HepG2 (cell line): Measurements from ENCODE around the gene IFITM5. TPM values are rescaled to one million over a fixed set of nuclear protein-coding genes. Genes with fewer than 3 reads are reported as not detected.
A peak's percentile ranks its signal among the peaks of the same experiment; 100 is the strongest.

ENCODE experiments used
- ATAC-seq: fragments of 200-7000 bp; cut with Tn5 transposase; 3 replicates; pipeline ENCODE4 v1.9.1; 2020; ENCODE audit warnings: mild to moderate bottlenecking, moderate library complexity
- BruUV-seq: library from RNA; stranded (reverse); fragments of 400-500 nt; replicated peaks from 2 replicates; lab custom pipeline; 2021; lab: Mats Ljungman, UMichigan
- CTCF ChIA-PET: fragments of 300-600 bp; formaldehyde crosslinking; extraction: SDS; loops from one replicate; lab custom pipeline; 2021; ENCODE audit warnings: low total read pairs, inconsistent platforms, low intra/inter-chr PET ratio; lab: Yijun Ruan, JAX
- POLR2A ChIA-PET: fragments of 350-600 bp; sonication (Branson Sonifier 250); formaldehyde crosslinking; loops from one replicate; lab custom pipeline; 2020; ENCODE audit warnings: antibody characterized with exemption, inconsistent platforms; lab: Yijun Ruan, JAX
- DNase-seq: peaks from one replicate; pipeline ENCODE4 v3.0.0-alpha.2; 2015; ENCODE audit warnings: low spot score
- FAIRE-seq: peaks from 3 replicates; lab custom pipeline; 2011; peaks lifted over from hg19 to GRCh38; lab: Jason Lieb, UNC
- H2AFZ ChIP-seq: one replicate; pipeline ENCODE4 v1.6.1; 2011; ENCODE audit warnings: low read length, inconsistent platforms
- H3K27ac ChIP-seq: fragments of 300-600 bp; 3 replicates; pipeline ENCODE4 v1.8.0; 2011; ENCODE audit warnings: mixed run types, mild to moderate bottlenecking, mixed read lengths, low read length, inconsistent platforms; ENCODE audit not compliant: insufficient read depth; ENCODE audit errors: extremely low read length
- H3K27me3 ChIP-seq, 2 experiments: fragments of 200-600 bp in 1 of 2; 2 replicates in 1 of 2; 3 replicates in 1 of 2; pipeline versions ENCODE4 v1.6.0 to v1.8.0; 2011; ENCODE audit warnings: low read length in 2 of 2, mild to moderate bottlenecking in 2 of 2, moderate library complexity in 2 of 2, inconsistent platforms in 1 of 2; ENCODE audit not compliant: insufficient read depth in 2 of 2, control insufficient read depth in 1 of 2
- H3K36me3 ChIP-seq, 2 experiments: fragments of 200-600 bp in 1 of 2; replicated peaks in 1 of 2; 2 replicates in 1 of 2; 3 replicates in 1 of 2; pipeline versions ENCODE4 v1.5.1 to v1.8.0; 2011; ENCODE audit warnings: low read length in 2 of 2, inconsistent platforms in 1 of 2; ENCODE audit not compliant: insufficient read depth in 2 of 2, control insufficient read depth in 1 of 2
- H3K4me1 ChIP-seq: 2 replicates; pipeline ENCODE4 v1.5.1; 2012; ENCODE audit warnings: low read length, inconsistent platforms; ENCODE audit not compliant: insufficient read depth
- H3K4me2 ChIP-seq: 2 replicates; pipeline ENCODE4 v1.6.0; 2011; ENCODE audit warnings: low read depth, low read length, inconsistent platforms
- H3K4me3 ChIP-seq, 3 experiments: fragments of 200-600 bp in 1 of 3; sonication (generic), shearing (Covaris generic) in 1 of 3; replicated peaks in 1 of 3; 2 replicates each; pipeline ENCODE4 v1.5.1; 2011 to 2016; ENCODE audit warnings: low read length in 3 of 3, inconsistent platforms in 2 of 3, low read depth in 2 of 3, mild to moderate bottlenecking in 2 of 3, control low read depth in 1 of 3, mixed read lengths in 1 of 3; ENCODE audit not compliant: insufficient read depth in 1 of 3
- H3K79me2 ChIP-seq: one replicate; pipeline ENCODE4 v1.6.1; 2011; ENCODE audit warnings: low read length, inconsistent platforms; ENCODE audit not compliant: insufficient read depth
- H3K9ac ChIP-seq: 2 replicates; pipeline ENCODE4 v1.6.0; 2011; ENCODE audit warnings: mild to moderate bottlenecking, low read depth, low read length, inconsistent platforms; ENCODE audit not compliant: insufficient read depth
- H3K9me3 ChIP-seq: 2 replicates; pipeline ENCODE4 v1.5.1; 2012; ENCODE audit warnings: mild to moderate bottlenecking, low read length
- H4K20me1 ChIP-seq: 2 replicates; pipeline ENCODE4 v1.6.0; 2011; ENCODE audit warnings: inconsistent platforms, mild to moderate bottlenecking, low read length, moderate library complexity; ENCODE audit not compliant: insufficient read depth
- ATF7 ChIP-seq, 2 experiments: fragments of 450-650 bp in 1 of 2; sonication (generic) in 1 of 2; formaldehyde crosslinking in 1 of 2; IDR thresholded peaks; 2 replicates each; pipeline versions ENCODE4 v1.4.0 to v1.6.1; 2016 to 2020; ENCODE audit warnings: antibody characterized with exemption in 1 of 2, mild to moderate bottlenecking in 1 of 2, missing genetic modification reagents in 1 of 2
- FOXA1 ChIP-seq, 2 experiments: fragments of 450-650 bp in 1 of 2; sonication (generic) in 1 of 2; formaldehyde crosslinking in 1 of 2; IDR thresholded peaks; 2 replicates each; pipeline versions ENCODE4 v1.4.0 to v1.6.1; 2016 to 2020; ENCODE audit warnings: missing genetic modification reagents in 1 of 2
- PAX8 ChIP-seq: sonication (generic); formaldehyde crosslinking; IDR thresholded peaks from 2 replicates; pipeline ENCODE4 v1.8.0; 2022; ENCODE audit warnings: mild to moderate bottlenecking, missing genetic modification reagents, borderline replicate concordance
- POLR2G ChIP-seq: fragments of 200-400 bp; formaldehyde crosslinking; IDR thresholded peaks from 2 replicates; pipeline ENCODE4 v1.6.1; 2018; ENCODE audit warnings: mild to moderate bottlenecking, low read depth, low read length, moderate library complexity
- RFX5 ChIP-seq: IDR thresholded peaks from 2 replicates; pipeline ENCODE4 v1.6.1; 2011; ENCODE audit warnings: low read depth, low read length, improper control_type of control experiment
- STAG1 ChIP-seq: sonication (generic); formaldehyde crosslinking; IDR thresholded peaks from 2 replicates; pipeline ENCODE4 v1.4.0; 2020; ENCODE audit warnings: missing genetic modification reagents
- ZEB1 ChIP-seq: IDR thresholded peaks from 2 replicates; pipeline ENCODE4 v1.6.1; 2012; ENCODE audit warnings: mild to moderate bottlenecking, low read depth, inconsistent platforms; ENCODE audit not compliant: insufficient replicate concordance
- ZNF33A ChIP-seq: sonication (generic); formaldehyde crosslinking; IDR thresholded peaks from 2 replicates; pipeline ENCODE4 v1.5.1; 2020; ENCODE audit warnings: missing genetic modification reagents, mild to moderate bottlenecking, moderate library complexity, borderline replicate concordance
- ZNF343 ChIP-seq: sonication (generic); formaldehyde crosslinking; IDR thresholded peaks from 2 replicates; pipeline ENCODE4 v1.4.0; 2020; ENCODE audit warnings: mild to moderate bottlenecking, missing genetic modification reagents
- ZNF484 ChIP-seq: sonication (generic); formaldehyde crosslinking; IDR thresholded peaks from 2 replicates; pipeline ENCODE4 v1.5.1; 2020; ENCODE audit warnings: mild to moderate bottlenecking, low read depth, missing genetic modification reagents, borderline replicate concordance
- ZNF543 ChIP-seq: sonication (generic); formaldehyde crosslinking; IDR thresholded peaks from 2 replicates; pipeline ENCODE4 v1.4.0; 2020; ENCODE audit warnings: mild to moderate bottlenecking, missing genetic modification reagents
- ZNF562 ChIP-seq: sonication (generic); formaldehyde crosslinking; IDR thresholded peaks from 2 replicates; pipeline ENCODE4 v1.8.0; 2022; ENCODE audit warnings: missing genetic modification reagents, borderline replicate concordance
- WGBS: methylation state at CpG from one replicate; pipeline ENCODE4 v1.1.6; 2017; ENCODE audit warnings: low lambda C conversion rate; 5-methylcytosine and 5-hydroxymethylcytosine counted together
- in situ Hi-C: cut with HindIII; loops from 2 replicates; pipeline ENCODE4 v1.10.0; 2017; ENCODE audit warnings: low pct_unique_long_range_greater_than_20kb; ENCODE audit not compliant: extremely low pct_ligation_motif_present
- intact Hi-C: fragments of 100-400 bp; cut with micrococcal nuclease; formaldehyde crosslinking; loops from one replicate; pipeline ENCODE4 v1.10.0; 2022; ENCODE audit not compliant: unreplicated experiment
- polyA plus RNA-seq, 8 experiments: library from polyadenylated mRNA; depleted of rRNA in 3 of 8; stranded (reverse) in 7 of 8; unstranded in 1 of 8; fragments of >200 nt; fragmentation: Illumina TruSeq in 4 of 8; extraction: Trizol in 4 of 8; gene quantifications; 2 replicates each; pipeline versions ENCODE4 v1.2.1 to v1.2.3, GENCODE V29; 2011 to 2016; ENCODE audit warnings: low read depth in 4 of 8, missing spikeins in 1 of 8, mixed read lengths in 1 of 8; ENCODE audit not compliant: insufficient read depth in 1 of 8
- total RNA-seq, 5 experiments: library from RNA; depleted of rRNA; stranded (reverse); fragments of >200 nt; fragmentation: Illumina TruSeq; extraction: Trizol; gene quantifications; 2 replicates each; pipeline ENCODE4 v1.2.3, GENCODE V29; 2016; ENCODE audit warnings: low read depth in 1 of 5
- TF ChIP-seq, protein P1 (sequence below): sonication (generic); formaldehyde crosslinking; IDR thresholded peaks from 2 replicates; pipeline ENCODE4 v1.5.0; 2020; ENCODE audit warnings: missing genetic modification reagents
- TF ChIP-seq, protein P2 (sequence below): sonication (generic); formaldehyde crosslinking; IDR thresholded peaks from 2 replicates; pipeline ENCODE4 v1.4.0; 2020; ENCODE audit warnings: missing genetic modification reagents; ENCODE audit errors: not compliant biosample characterization

IFITM5 gene
- total and polyA plus RNA-seq, 2 of the 13 experiments (the other 11 are each of a cell fraction or from before 2014, with no cell fraction given), result not detected

DNA sequence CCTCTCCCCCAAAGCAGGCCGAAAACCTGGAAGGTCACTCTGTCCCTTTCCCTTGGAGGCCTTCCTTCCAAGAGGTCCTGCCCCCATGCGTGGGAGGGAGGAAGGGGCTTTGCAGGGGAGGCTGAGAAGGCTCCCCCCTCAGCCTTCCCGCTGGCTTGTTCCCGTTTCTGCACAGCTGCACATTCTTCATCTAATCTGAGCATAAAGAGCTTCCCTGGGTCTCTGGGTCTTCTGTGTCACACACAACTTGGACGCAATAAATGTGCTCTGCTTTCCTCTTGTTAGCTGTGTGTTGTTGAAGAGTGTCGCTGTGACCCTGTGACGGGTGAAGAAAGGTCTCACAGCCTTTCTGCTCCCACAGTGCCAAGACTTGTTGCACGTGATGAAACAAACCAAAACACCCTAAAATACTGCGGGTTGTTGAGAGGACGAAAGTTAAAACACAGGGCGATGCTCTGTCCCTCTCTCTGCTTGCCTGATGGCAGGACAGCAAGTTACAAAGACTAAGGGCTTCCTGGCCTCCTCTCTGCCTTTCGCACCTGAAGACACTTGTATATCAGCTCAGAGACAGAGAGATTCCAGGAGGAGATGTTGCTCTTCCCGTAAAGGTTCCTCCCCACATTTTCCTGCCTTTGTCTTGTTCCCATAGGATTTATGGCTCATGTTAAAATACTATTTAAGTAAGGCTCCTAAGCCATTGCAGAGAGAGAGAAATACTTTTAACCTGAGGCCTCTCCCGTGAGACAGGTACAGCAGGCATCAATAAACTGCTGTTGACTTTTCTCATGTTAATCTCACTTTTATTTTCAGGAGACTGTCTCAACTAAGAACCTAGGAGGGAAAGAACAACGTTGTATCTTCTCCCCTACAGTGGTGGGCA lies 36.7 kb upstream of the IFITM5 start:
- peak overlapping the region; percentile 50; the same call in 1 of the 2 replicates for H3K9ac ChIP-seq
- H3K4me3 ChIP-seq, result peak overlapping the region in 1 of 3 experiments; percentile 34; a peak in 2 of 6 replicates
- peak overlapping the region; percentile 91 for H2AFZ ChIP-seq
- DNase-seq (no peak), FAIRE-seq (no peak), ATAC-seq (peak; percentile 35; the same call in 2 of the 3 replicates)
- no peaks in the 10 kb centered on the region for H3K79me2 ChIP-seq
- H3K4me1 ChIP-seq, result peaks cover 23% of the 10 kb centered on the region
- BruUV-seq, result no TSS peak
- CTCF ChIA-PET, result no interaction called here
- no peaks in the 10 kb centered on the region for H4K20me1 ChIP-seq
- 7% methylated on average over 13 of the region's 15 CpGs for WGBS
- no peaks in the 10 kb centered on the region for H3K9me3 ChIP-seq
- no peaks in the 10 kb centered on the region for H3K36me3 ChIP-seq
- peaks cover 0 to 13% of the 10 kb centered on the region in 2 experiments; a peak in 3 of 5 replicates for H3K27me3 ChIP-seq
- intact Hi-C loops (no loop called here), in situ Hi-C loops (no loop called here)
- H3K4me2 ChIP-seq, result peak overlapping the region; percentile 68
- POLR2A ChIA-PET, result interaction anchor here (1.7 to 3.0 kb wide), 3 partner anchors 9 to 20 kb away, joined by 6 to 8 read pairs (median 8); no protein-coding TSS in a partner anchor
- TF ChIP-seq ATF7 (IDR thresholded peaks at IDR 0.05), result no peak
- TF ChIP-seq ATF7 (CRISPR knock-in tag; IDR thresholded peaks at IDR 0.05), result no peak
- TF ChIP-seq RFX5, result no peak
- TF ChIP-seq POLR2G, result no peak
- TF ChIP-seq ZEB1, result no peak
- TF ChIP-seq, protein P1, sequence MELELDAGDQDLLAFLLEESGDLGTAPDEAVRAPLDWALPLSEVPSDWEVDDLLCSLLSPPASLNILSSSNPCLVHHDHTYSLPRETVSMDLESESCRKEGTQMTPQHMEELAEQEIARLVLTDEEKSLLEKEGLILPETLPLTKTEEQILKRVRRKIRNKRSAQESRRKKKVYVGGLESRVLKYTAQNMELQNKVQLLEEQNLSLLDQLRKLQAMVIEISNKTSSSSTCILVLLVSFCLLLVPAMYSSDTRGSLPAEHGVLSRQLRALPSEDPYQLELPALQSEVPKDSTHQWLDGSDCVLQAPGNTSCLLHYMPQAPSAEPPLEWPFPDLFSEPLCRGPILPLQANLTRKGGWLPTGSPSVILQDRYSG (CRISPR knock-in tag), result no peak
- TF ChIP-seq, protein P2, sequence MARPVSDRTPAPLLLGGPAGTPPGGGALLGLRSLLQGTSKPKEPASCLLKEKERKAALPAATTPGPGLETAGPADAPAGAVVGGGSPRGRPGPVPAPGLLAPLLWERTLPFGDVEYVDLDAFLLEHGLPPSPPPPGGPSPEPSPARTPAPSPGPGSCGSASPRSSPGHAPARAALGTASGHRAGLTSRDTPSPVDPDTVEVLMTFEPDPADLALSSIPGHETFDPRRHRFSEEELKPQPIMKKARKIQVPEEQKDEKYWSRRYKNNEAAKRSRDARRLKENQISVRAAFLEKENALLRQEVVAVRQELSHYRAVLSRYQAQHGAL, result no peak
- TF ChIP-seq ZNF543 (CRISPR knock-in tag), result no peak
- no peak for TF ChIP-seq STAG1 (CRISPR knock-in tag)
- TF ChIP-seq ZNF343 (CRISPR knock-in tag), result no peak
- no peak for TF ChIP-seq ZNF484 (CRISPR knock-in tag)
- TF ChIP-seq ZNF33A (CRISPR knock-in tag), result no peak
- no peak for TF ChIP-seq ZNF562 (CRISPR knock-in tag)
- no peak for TF ChIP-seq FOXA1 (IDR thresholded peaks at IDR 0.05)
- no peak for TF ChIP-seq FOXA1 (CRISPR knock-in tag; IDR thresholded peaks at IDR 0.05)
- TF ChIP-seq PAX8 (CRISPR knock-in tag), result no peak
- no peak overlapping the region for H3K27ac ChIP-seq
